ENCODE measurements around the gene AP3S1. TPM values are rescaled to one million over a fixed set of nuclear protein-coding genes. Genes with fewer than 3 reads are reported as not detected.

Gene AP3S1
- total RNA-seq, 2 donors from 2014 or later, result 32.0 to 163 TPM

- no peak overlapping the region for H3K4me3 ChIP-seq
- intact Hi-C loops (cut with DNase I), result no loop called here
- H3K9me3 ChIP-seq, result no peaks in the 10 kb centered on the region
- WGBS, result 90% methylated on average over 1 of the region's 1 CpG
- no peaks in the 10 kb centered on the region for H3K27me3 ChIP-seq (replicated peaks; ENCODE audit: insufficient read depth)
- no peak overlapping the region for H3K27ac ChIP-seq
- no peaks in the 10 kb centered on the region for H3K4me1 ChIP-seq (replicated peaks)
- no peak for DNase-seq (ENCODE audit: low spot score)
- H3K36me3 ChIP-seq, result no peaks in the 10 kb centered on the region
- TF ChIP-seq CTCF (IDR thresholded peaks at IDR 0.05) (no peak), POLR2A (IDR thresholded peaks at IDR 0.05) (no peak), POLR2AphosphoS5 (IDR thresholded peaks at IDR 0.05) (no peak)
Measured at GRCh38 chr5:115949096-115949495, 107.4 kb downstream of the AP3S1 start.

- TF ChIP-seq POLR2AphosphoS5 (IDR thresholded peaks at IDR 0.05) (no peak), CTCF (IDR thresholded peaks at IDR 0.05) (no peak), POLR2A (IDR thresholded peaks at IDR 0.05) (no peak)
- H3K36me3 ChIP-seq, result no peaks in the 10 kb centered on the region
- no peak overlapping the region for H3K4me3 ChIP-seq
- H3K27me3 ChIP-seq (replicated peaks; ENCODE audit: insufficient read depth), result no peaks in the 10 kb centered on the region
- H3K9me3 ChIP-seq, result no peaks in the 10 kb centered on the region
- no peaks in the 10 kb centered on the region for H3K4me1 ChIP-seq (replicated peaks)
- 25% methylated on average over 4 of the region's 4 CpGs for WGBS
- no peak overlapping the region for H3K27ac ChIP-seq
- no peak for DNase-seq (ENCODE audit: low spot score)
- intact Hi-C loops (cut with DNase I), result no loop called here
Measured at GRCh38 chr5:115952588-115952987, 110.9 kb downstream of the AP3S1 start.

- TF ChIP-seq CTCF (IDR thresholded peaks at IDR 0.05) (no peak), POLR2AphosphoS5 (IDR thresholded peaks at IDR 0.05) (no peak), POLR2A (IDR thresholded peaks at IDR 0.05) (no peak)
- DNase-seq (ENCODE audit: low spot score), result no peak
- no peaks in the 10 kb centered on the region for H3K36me3 ChIP-seq
- H3K4me3 ChIP-seq, result no peak overlapping the region
- H3K4me1 ChIP-seq (replicated peaks), result no peaks in the 10 kb centered on the region
- intact Hi-C loops (cut with DNase I), result no loop called here
- no peaks in the 10 kb centered on the region for H3K9me3 ChIP-seq
- no peak overlapping the region for H3K27ac ChIP-seq
- no peaks in the 10 kb centered on the region for H3K27me3 ChIP-seq (replicated peaks; ENCODE audit: insufficient read depth)
Measured at GRCh38 chr5:115954144-115954543, 112.4 kb downstream of the AP3S1 start.

- Histone ChIP-seq H3K27me3 (replicated peaks; ENCODE audit: insufficient read depth) (peaks cover 3% of the 10 kb centered on the region), H3K4me3 (no peak overlapping the region), H3K27ac (no peak overlapping the region), H3K36me3 (no peaks in the 10 kb centered on the region), H3K9me3 (no peaks in the 10 kb centered on the region), H3K4me1 (replicated peaks) (no peaks in the 10 kb centered on the region)
- intact Hi-C loops (cut with DNase I), result no loop called here
- DNase-seq (ENCODE audit: low spot score), result no peak
- WGBS, result 88% methylated on average over 6 of the region's 6 CpGs
- TF ChIP-seq POLR2AphosphoS5 (IDR thresholded peaks at IDR 0.05) (no peak), CTCF (IDR thresholded peaks at IDR 0.05) (no peak), POLR2A (IDR thresholded peaks at IDR 0.05) (no peak)
Measured at GRCh38 chr5:115956957-115957356, 115.2 kb downstream of the AP3S1 start.

GRCh38 chr5:115961381-115962238 lies 119.9 kb downstream of the AP3S1 start:
- no peak for TF ChIP-seq CTCF (IDR thresholded peaks at IDR 0.05)
- TF ChIP-seq POLR2A (IDR thresholded peaks at IDR 0.05), result no peak
- no peak for TF ChIP-seq POLR2AphosphoS5 (IDR thresholded peaks at IDR 0.05)
- no peak for DNase-seq (ENCODE audit: low spot score)
- Histone ChIP-seq H3K4me1 (replicated peaks) (no peaks in the 10 kb centered on the region), H3K9me3 (no peaks in the 10 kb centered on the region), H3K27me3 (replicated peaks; ENCODE audit: insufficient read depth) (peaks cover 16% of the 10 kb centered on the region), H3K4me3 (no peak overlapping the region), H3K27ac (no peak overlapping the region), H3K36me3 (no peaks in the 10 kb centered on the region)
- intact Hi-C loops (cut with DNase I), result no loop called here
- 6% methylated on average over 42 of the region's 42 CpGs for WGBS
